HEK293 (cell line): ENCODE results near the gene MEGF6.
A peak's percentile ranks its signal among the peaks of the same experiment; 100 is the strongest.

Experiments
- GFI1B ChIP-seq: fragments of 450-650 bp; formaldehyde crosslinking; IDR thresholded peaks from 2 replicates; pipeline ENCODE4 v1.5.1; 2016; ENCODE audit warnings: missing biosample characterization, missing genetic modification characterization
- HOXA7 ChIP-seq: sonication (generic); formaldehyde crosslinking; IDR thresholded peaks from 2 replicates; pipeline ENCODE4 v1.8.1; 2022; ENCODE audit warnings: missing genetic modification reagents, borderline replicate concordance
- HOXC10 ChIP-seq: sonication (generic); formaldehyde crosslinking; IDR thresholded peaks from 2 replicates; pipeline ENCODE4 v1.8.1; 2023; ENCODE audit warnings: mild to moderate bottlenecking, missing genetic modification reagents
- HOXD13 ChIP-seq: sonication (generic); formaldehyde crosslinking; IDR thresholded peaks from 2 replicates; pipeline ENCODE4 v1.8.0; 2022; ENCODE audit warnings: missing genetic modification reagents, borderline replicate concordance
- KLF16 ChIP-seq: fragments of 450-650 bp; formaldehyde crosslinking; IDR thresholded peaks from 2 replicates; pipeline ENCODE4 v1.5.1; 2017; ENCODE audit warnings: missing biosample characterization, missing genetic modification characterization
- KLF9 ChIP-seq: fragments of 450-650 bp; formaldehyde crosslinking; IDR thresholded peaks from 2 replicates; pipeline ENCODE4 v1.5.1; 2016; ENCODE audit warnings: missing biosample characterization, missing genetic modification characterization, low read depth
- MZF1 ChIP-seq: fragments of 450-650 bp; formaldehyde crosslinking; IDR thresholded peaks from 2 replicates; pipeline ENCODE4 v1.5.1; 2017; ENCODE audit warnings: missing biosample characterization, missing genetic modification characterization, borderline replicate concordance
- OVOL3 ChIP-seq: fragments of 450-650 bp; formaldehyde crosslinking; IDR thresholded peaks from 2 replicates; pipeline ENCODE4 v1.5.1; 2016; ENCODE audit warnings: missing biosample characterization, missing genetic modification characterization
- PATZ1 ChIP-seq: fragments of 450-650 bp; formaldehyde crosslinking; IDR thresholded peaks from 2 replicates; pipeline ENCODE4 v1.5.1; 2016; ENCODE audit warnings: missing biosample characterization, missing genetic modification characterization
- RBAK ChIP-seq: fragments of 450-650 bp; formaldehyde crosslinking; IDR thresholded peaks from 2 replicates; pipeline ENCODE4 v1.5.1; 2016; ENCODE audit warnings: missing biosample characterization, missing genetic modification characterization
- SCRT2 ChIP-seq: fragments of 450-650 bp; formaldehyde crosslinking; IDR thresholded peaks from 2 replicates; pipeline ENCODE4 v1.5.1; 2016; ENCODE audit warnings: missing biosample characterization, missing genetic modification characterization
- TCF7L2 ChIP-seq: IDR thresholded peaks from 2 replicates; pipeline ENCODE4 v1.6.1; 2011; ENCODE audit warnings: low read depth, mild to moderate bottlenecking, inconsistent platforms, low read length, moderate library complexity, borderline replicate concordance
- ZBTB10 ChIP-seq: fragments of 450-650 bp; formaldehyde crosslinking; IDR thresholded peaks from 2 replicates; pipeline ENCODE4 v1.5.1; 2016; ENCODE audit warnings: missing biosample characterization, missing genetic modification characterization
- ZBTB20 ChIP-seq: fragments of 450-650 bp; formaldehyde crosslinking; IDR thresholded peaks from 2 replicates; pipeline ENCODE4 v1.5.1; 2016; ENCODE audit warnings: missing biosample characterization, missing genetic modification characterization
- ZBTB21 ChIP-seq: fragments of 450-650 bp; formaldehyde crosslinking; IDR thresholded peaks from 2 replicates; pipeline ENCODE4 v1.5.1; 2017; ENCODE audit warnings: missing biosample characterization, missing genetic modification characterization
- ZFHX2 ChIP-seq: fragments of 450-650 bp; formaldehyde crosslinking; conservative IDR thresholded peaks from 2 replicates; pipeline ENCODE4 v1.5.1; 2016; ENCODE audit warnings: missing biosample characterization, missing genetic modification characterization
- ZFP3 ChIP-seq: fragments of 450-650 bp; formaldehyde crosslinking; IDR thresholded peaks from 2 replicates; pipeline ENCODE4 v1.5.1; 2016; ENCODE audit warnings: low read depth, missing biosample characterization, missing genetic modification characterization
- ZFP37 ChIP-seq: fragments of 450-650 bp; formaldehyde crosslinking; IDR thresholded peaks from 2 replicates; pipeline ENCODE4 v1.5.1; 2016; ENCODE audit warnings: missing biosample characterization, missing genetic modification characterization
- ZIC2 ChIP-seq: fragments of 450-650 bp; formaldehyde crosslinking; IDR thresholded peaks from 2 replicates; pipeline ENCODE4 v1.5.1; 2016; ENCODE audit warnings: missing biosample characterization, missing genetic modification characterization
- ZNF16 ChIP-seq: fragments of 450-650 bp; formaldehyde crosslinking; IDR thresholded peaks from 2 replicates; pipeline ENCODE4 v1.5.1; 2016; ENCODE audit warnings: low read depth, missing biosample characterization, missing genetic modification characterization
- ZNF311 ChIP-seq: fragments of 450-650 bp; formaldehyde crosslinking; IDR thresholded peaks from 2 replicates; pipeline ENCODE4 v1.5.1; 2017; ENCODE audit warnings: missing biosample characterization, missing genetic modification characterization, borderline replicate concordance
- ZNF335 ChIP-seq: fragments of 450-650 bp; formaldehyde crosslinking; conservative IDR thresholded peaks from 2 replicates; pipeline ENCODE4 v1.5.1; 2016; ENCODE audit warnings: missing biosample characterization, missing genetic modification characterization
- ZNF350 ChIP-seq: fragments of 450-650 bp; formaldehyde crosslinking; IDR thresholded peaks from 2 replicates; pipeline ENCODE4 v1.5.0; 2017; ENCODE audit warnings: missing biosample characterization, mild to moderate bottlenecking, missing genetic modification characterization
- ZNF391 ChIP-seq: fragments of 450-650 bp; formaldehyde crosslinking; IDR thresholded peaks from 2 replicates; pipeline ENCODE4 v1.5.1; 2016; ENCODE audit warnings: low read depth, missing biosample characterization, missing genetic modification characterization, borderline replicate concordance
- ZNF404 ChIP-seq: fragments of 450-650 bp; formaldehyde crosslinking; IDR thresholded peaks from 2 replicates; pipeline ENCODE4 v1.5.1; 2017; ENCODE audit warnings: missing biosample characterization, missing genetic modification characterization
- ZNF571 ChIP-seq: fragments of 450-650 bp; formaldehyde crosslinking; IDR thresholded peaks from 2 replicates; pipeline ENCODE4 v1.5.0; 2017; ENCODE audit warnings: missing biosample characterization, missing genetic modification characterization
- ZNF580 ChIP-seq: fragments of 450-650 bp; formaldehyde crosslinking; IDR thresholded peaks from 2 replicates; pipeline ENCODE4 v1.5.1; 2016; ENCODE audit warnings: missing biosample characterization, missing genetic modification characterization
- ZNF621 ChIP-seq: fragments of 450-650 bp; formaldehyde crosslinking; IDR thresholded peaks from 2 replicates; pipeline ENCODE4 v1.5.1; 2017; ENCODE audit warnings: missing biosample characterization, missing genetic modification characterization
- ZNF624 ChIP-seq: fragments of 450-650 bp; formaldehyde crosslinking; IDR thresholded peaks from 2 replicates; pipeline ENCODE4 v1.5.1; 2017; ENCODE audit warnings: missing biosample characterization, missing genetic modification characterization
- ZNF658 ChIP-seq: fragments of 450-650 bp; formaldehyde crosslinking; IDR thresholded peaks from 2 replicates; pipeline ENCODE4; 2016; ENCODE audit warnings: missing biosample characterization, missing genetic modification characterization
- ZNF677 ChIP-seq: fragments of 450-650 bp; IDR thresholded peaks from 2 replicates; pipeline ENCODE4 v1.5.0; 2018; ENCODE audit warnings: missing biosample characterization, mild to moderate bottlenecking, missing genetic modification characterization, moderate library complexity
- ZNF707 ChIP-seq: fragments of 450-650 bp; formaldehyde crosslinking; IDR thresholded peaks from 2 replicates; pipeline ENCODE4 v1.5.1; 2016; ENCODE audit warnings: missing biosample characterization, missing genetic modification characterization
- ZSCAN16 ChIP-seq: fragments of 450-650 bp; formaldehyde crosslinking; IDR thresholded peaks from 2 replicates; pipeline ENCODE4 v1.5.1; 2016; ENCODE audit warnings: missing biosample characterization, missing genetic modification characterization
- ZSCAN18 ChIP-seq: fragments of 450-650 bp; formaldehyde crosslinking; IDR thresholded peaks from 2 replicates; pipeline ENCODE4 v1.5.1; 2016; ENCODE audit warnings: missing biosample characterization, missing genetic modification characterization
- ZSCAN23 ChIP-seq: fragments of 450-650 bp; formaldehyde crosslinking; IDR thresholded peaks from 2 replicates; pipeline ENCODE4 v1.5.1; 2016; ENCODE audit warnings: missing biosample characterization, missing genetic modification characterization

MEGF6 gene

GRCh38 chr1:3604997-3605823 is 6.1 kb downstream of the MEGF6 start (continued):
- 0 out of 2 replicates have a peak, but pooled peaks have one; percentile 18 for TF ChIP-seq ZNF311 (tag by site-specific recombination)
- no peak for TF ChIP-seq ZBTB10 (tag by site-specific recombination)
- TF ChIP-seq ZBTB21 (tag by site-specific recombination), result no peak
- no peak for TF ChIP-seq ZFP3 (tag by site-specific recombination)
- no peak for TF ChIP-seq ZNF624
- no peak for TF ChIP-seq TCF7L2
- no peak for TF ChIP-seq ZFP37
- no peak; the same call in 1 of the 2 replicates for TF ChIP-seq ZNF621
- no peak for TF ChIP-seq ZNF580 (tag by site-specific recombination)
- TF ChIP-seq ZNF677 (tag by site-specific recombination), result no peak
- peak; percentile 59; the same call in 1 of the 2 replicates for TF ChIP-seq ZNF707
- no peak for TF ChIP-seq ZSCAN16 (tag by site-specific recombination)
- TF ChIP-seq ZNF658 (tag by site-specific recombination), result no peak
- TF ChIP-seq SCRT2 (tag by site-specific recombination), result no peak
- peak; percentile 96 for TF ChIP-seq ZFHX2 (tag by site-specific recombination)
- TF ChIP-seq ZNF391 (tag by site-specific recombination), result no peak
- TF ChIP-seq GFI1B (tag by site-specific recombination), result no peak
- no peak for TF ChIP-seq MZF1 (tag by site-specific recombination)
- TF ChIP-seq ZBTB20 (tag by site-specific recombination), result no peak
- TF ChIP-seq PATZ1 (tag by site-specific recombination), result peak; percentile 26; the same call in 1 of the 2 replicates
- no peak for TF ChIP-seq KLF9 (tag by site-specific recombination)
- no peak for TF ChIP-seq KLF16 (tag by site-specific recombination)
- TF ChIP-seq ZNF350 (tag by site-specific recombination), result no peak
- TF ChIP-seq ZNF571 (tag by site-specific recombination), result peak; percentile 12; the same call in 1 of the 2 replicates
- TF ChIP-seq ZSCAN23 (tag by site-specific recombination), result no peak
- TF ChIP-seq OVOL3 (tag by site-specific recombination), result no peak
- TF ChIP-seq HOXA7 (CRISPR knock-in tag), result no peak
- no peak for TF ChIP-seq RBAK (tag by site-specific recombination)
- TF ChIP-seq HOXD13 (CRISPR knock-in tag), result no peak
- TF ChIP-seq ZNF404, result no peak
- no peak for TF ChIP-seq ZSCAN18 (tag by site-specific recombination)
- no peak for TF ChIP-seq ZNF335 (tag by site-specific recombination)
- TF ChIP-seq HOXC10 (CRISPR knock-in tag), result no peak
- TF ChIP-seq ZIC2 (tag by site-specific recombination), result 0 out of 2 replicates have a peak, but pooled peaks have one; percentile 11
- TF ChIP-seq ZNF16, result no peak
